ENCODE data around the gene PRR5.

The PRR5 gene

DNA sequence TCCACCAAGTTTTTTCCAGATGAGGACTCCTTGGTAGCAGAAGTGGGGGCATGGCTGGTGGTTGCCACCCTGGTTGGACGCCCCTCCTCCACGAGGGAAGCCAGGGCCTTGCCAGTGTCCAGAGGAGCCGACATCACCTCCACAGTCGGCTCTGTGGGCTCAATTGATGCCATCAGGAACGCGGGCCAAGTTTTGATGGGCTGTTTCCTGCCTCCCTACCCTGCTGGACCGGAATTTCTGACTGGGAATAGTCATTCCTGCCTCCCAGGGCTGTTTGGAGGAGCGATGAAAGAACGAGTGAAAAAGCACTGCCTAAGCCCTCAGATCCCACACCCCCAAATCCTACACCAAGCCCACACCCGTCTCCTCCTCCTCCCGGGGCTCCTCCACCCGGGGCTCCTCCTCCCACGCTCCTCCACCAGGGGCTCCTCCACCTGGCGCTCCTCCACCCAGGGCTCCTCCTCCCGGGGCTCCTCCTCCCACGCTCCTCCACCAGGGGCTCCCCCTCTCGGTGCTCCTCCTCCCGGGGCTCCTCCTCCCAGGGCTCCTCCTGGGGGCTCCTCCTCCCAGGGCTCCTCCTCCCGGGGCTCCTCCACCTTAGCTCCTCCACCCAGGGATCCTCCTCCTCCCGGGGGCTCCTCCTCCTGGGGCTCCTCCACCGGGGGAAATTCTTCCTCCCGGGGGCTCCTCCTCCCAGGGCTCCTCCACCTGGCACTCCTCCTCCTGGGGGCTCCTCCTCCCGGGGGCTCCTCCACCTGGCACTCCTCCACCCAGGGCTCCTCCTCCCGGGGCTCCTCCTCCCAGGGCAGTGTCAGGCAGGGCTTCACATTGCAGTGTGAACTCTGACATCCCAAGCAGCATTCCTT is 10.0 kb upstream of the PRR5 start:
- DNase-seq (ENCODE audit: insufficient read length, low spot score): no peak

GRCh38 chr22:44692662-44693007 is 9.4 kb upstream of the PRR5 start:
- TF ChIP-seq PAX5 (IDR thresholded peaks at IDR 0.05; ENCODE audit: insufficient read depth, low read length, severe bottlenecking): no peak
- TF ChIP-seq POLR2AphosphoS5 (IDR thresholded peaks at IDR 0.05; ENCODE audit: low read depth, low read length): no peak
- no peak for TF ChIP-seq SPI1 (IDR thresholded peaks at IDR 0.05; ENCODE audit: low read depth, low read length)
- TF ChIP-seq POU2F2 (IDR thresholded peaks at IDR 0.05; ENCODE audit: low read depth, low read length): no peak
- no peak for TF ChIP-seq TAF1 (IDR thresholded peaks at IDR 0.05; ENCODE audit: low read depth, low read length)
- no peak for TF ChIP-seq POLR2A (IDR thresholded peaks at IDR 0.05; ENCODE audit: low read depth, low read length)
- DNase-seq (ENCODE audit: insufficient read length, low spot score): no peak
- no peak for FAIRE-seq

More for the DNA sequence above, 10.0 kb upstream of the PRR5 start:
- TF ChIP-seq POLR2AphosphoS5 (IDR thresholded peaks at IDR 0.05; ENCODE audit: low read depth, low read length): no peak
- no peak for FAIRE-seq

DNA sequence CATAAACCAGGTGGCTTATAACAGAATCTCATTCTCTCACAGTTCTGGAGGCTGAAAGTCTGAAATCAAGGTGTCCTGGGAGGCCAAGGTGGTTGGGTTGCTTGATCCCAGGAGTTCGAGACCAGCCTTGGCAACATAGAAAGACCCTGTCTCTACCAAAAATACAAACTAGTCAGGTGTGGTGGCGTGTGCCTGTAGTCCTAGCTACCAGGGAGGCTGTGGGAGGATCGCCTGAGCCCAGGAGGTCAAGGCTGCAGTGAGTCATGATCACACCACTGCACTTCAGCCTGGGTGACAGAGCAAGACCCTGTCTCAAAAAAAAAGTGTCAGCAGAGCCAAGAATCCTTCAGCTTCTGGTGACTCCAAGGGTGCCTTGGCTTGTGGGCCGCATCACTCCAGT is 8.9 kb upstream of the PRR5 start:
- DNase-seq (ENCODE audit: insufficient read length, low spot score) (no peak), FAIRE-seq (no peak)
- no peak for TF ChIP-seq SPI1 (IDR thresholded peaks at IDR 0.05; ENCODE audit: low read depth, low read length)
- TF ChIP-seq POLR2AphosphoS5 (IDR thresholded peaks at IDR 0.05; ENCODE audit: low read depth, low read length): no peak

GRCh38 chr22:44693756-44694155 is 8.2 kb upstream of the PRR5 start:
- no peak for TF ChIP-seq SPI1 (IDR thresholded peaks at IDR 0.05; ENCODE audit: low read depth, low read length)
- TF ChIP-seq POLR2AphosphoS5 (IDR thresholded peaks at IDR 0.05; ENCODE audit: low read depth, low read length): no peak
- no peak for TF ChIP-seq TAF1 (IDR thresholded peaks at IDR 0.05; ENCODE audit: low read depth, low read length)
- no peak for TF ChIP-seq POLR2A (IDR thresholded peaks at IDR 0.05; ENCODE audit: low read depth, low read length)
- TF ChIP-seq POU2F2 (IDR thresholded peaks at IDR 0.05; ENCODE audit: low read depth, low read length): no peak
- TF ChIP-seq PAX5 (IDR thresholded peaks at IDR 0.05; ENCODE audit: insufficient read depth, low read length, severe bottlenecking): no peak
- FAIRE-seq: no peak
- DNase-seq (ENCODE audit: insufficient read length, low spot score): no peak

- DNase-seq (ENCODE audit: insufficient read length, low spot score): peak; percentile 82
- TF ChIP-seq POLR2A (IDR thresholded peaks at IDR 0.05; ENCODE audit: low read depth, low read length) (no peak), SPI1 (IDR thresholded peaks at IDR 0.05; ENCODE audit: low read depth, low read length) (no peak), PAX5 (IDR thresholded peaks at IDR 0.05; ENCODE audit: insufficient read depth, low read length, severe bottlenecking) (no peak), POLR2AphosphoS5 (IDR thresholded peaks at IDR 0.05; ENCODE audit: low read depth, low read length) (no peak), TAF1 (IDR thresholded peaks at IDR 0.05; ENCODE audit: low read depth, low read length) (no peak), POU2F2 (IDR thresholded peaks at IDR 0.05; ENCODE audit: low read depth, low read length) (no peak)
- FAIRE-seq: peak; percentile 85
These were observed 4.4 kb upstream of the PRR5 start for GRCh38 chr22:44697423-44698141.

- DNase-seq (ENCODE audit: insufficient read length, low spot score) (no peak), FAIRE-seq (no peak)
- TF ChIP-seq PAX5 (IDR thresholded peaks at IDR 0.05; ENCODE audit: insufficient read depth, low read length, severe bottlenecking): no peak
- no peak for TF ChIP-seq POLR2A (IDR thresholded peaks at IDR 0.05; ENCODE audit: low read depth, low read length)
- TF ChIP-seq SPI1 (IDR thresholded peaks at IDR 0.05; ENCODE audit: low read depth, low read length): no peak
- no peak for TF ChIP-seq POU2F2 (IDR thresholded peaks at IDR 0.05; ENCODE audit: low read depth, low read length)
- TF ChIP-seq POLR2AphosphoS5 (IDR thresholded peaks at IDR 0.05; ENCODE audit: low read depth, low read length): no peak
- TF ChIP-seq TAF1 (IDR thresholded peaks at IDR 0.05; ENCODE audit: low read depth, low read length): no peak
These were observed 3.2 kb upstream of the PRR5 start for GRCh38 chr22:44698531-44699421.

- TF ChIP-seq TAF1 (IDR thresholded peaks at IDR 0.05; ENCODE audit: low read depth, low read length) (no peak), POU2F2 (IDR thresholded peaks at IDR 0.05; ENCODE audit: low read depth, low read length) (no peak), SPI1 (IDR thresholded peaks at IDR 0.05; ENCODE audit: low read depth, low read length) (no peak)
- DNase-seq (ENCODE audit: insufficient read length, low spot score) (no peak), FAIRE-seq (no peak)
These were observed 1.5 kb upstream of the PRR5 start for GRCh38 chr22:44700456-44700855.

- no peak for FAIRE-seq
- DNase-seq (ENCODE audit: insufficient read length, low spot score): no peak
- TF ChIP-seq POU2F2 (IDR thresholded peaks at IDR 0.05; ENCODE audit: low read depth, low read length): no peak
- TF ChIP-seq SPI1 (IDR thresholded peaks at IDR 0.05; ENCODE audit: low read depth, low read length): no peak
- no peak for TF ChIP-seq POLR2A (IDR thresholded peaks at IDR 0.05; ENCODE audit: low read depth, low read length)
- TF ChIP-seq TAF1 (IDR thresholded peaks at IDR 0.05; ENCODE audit: low read depth, low read length): no peak
- TF ChIP-seq PAX5 (IDR thresholded peaks at IDR 0.05; ENCODE audit: insufficient read depth, low read length, severe bottlenecking): no peak
- no peak for TF ChIP-seq POLR2AphosphoS5 (IDR thresholded peaks at IDR 0.05; ENCODE audit: low read depth, low read length)
These were observed 715 bp upstream of the PRR5 start for GRCh38 chr22:44701187-44701790.

Data from GM12891 (cell line).